H9 (cell line): ENCODE measurements around the gene METTL21C. TPM values are rescaled to one million over a fixed set of nuclear protein-coding genes. Genes with fewer than 3 reads are reported as not detected.

ENCODE experiments used
- DNase-seq: peaks from one replicate; pipeline ENCODE4 v3.0.0-alpha.2; 2017
- H2AFZ ChIP-seq: one replicate; pipeline ENCODE4 v1.6.1; 2013; ENCODE audit warnings: mild to moderate bottlenecking, low read length, control low read depth, moderate library complexity
- H2AK5ac ChIP-seq: 2 replicates; pipeline ENCODE4 v1.6.1; 2013; ENCODE audit warnings: low read length, control low read depth, mixed read lengths; ENCODE audit not compliant: insufficient read length
- H2BK120ac ChIP-seq: one replicate; pipeline ENCODE4 v1.6.1; 2013; ENCODE audit warnings: low read depth, mild to moderate bottlenecking, low read length, control low read depth, inconsistent platforms; ENCODE audit not compliant: poor library complexity, severe bottlenecking
- H2BK12ac ChIP-seq: 2 replicates; pipeline ENCODE4 v1.6.1; 2013; ENCODE audit warnings: low read length, control low read depth, mixed read lengths, low read depth; ENCODE audit not compliant: insufficient read length
- H2BK15ac ChIP-seq: 2 replicates; pipeline ENCODE4 v1.6.1; 2013; ENCODE audit warnings: low read depth, low read length, control low read depth
- H2BK20ac ChIP-seq: one replicate; pipeline ENCODE4 v1.6.1; 2013; ENCODE audit warnings: low read depth, mild to moderate bottlenecking, low read length, control low read depth, inconsistent platforms; ENCODE audit not compliant: poor library complexity, severe bottlenecking
- H2BK5ac ChIP-seq: 2 replicates; pipeline ENCODE4 v1.6.1; 2013; ENCODE audit warnings: low read length, control low read depth, mixed read lengths; ENCODE audit not compliant: insufficient read length
- H3K14ac ChIP-seq: 2 replicates; pipeline ENCODE4 v1.6.1; 2013; ENCODE audit warnings: low read length, control low read depth; ENCODE audit not compliant: insufficient read depth
- H3K18ac ChIP-seq: 2 replicates; pipeline ENCODE4 v1.6.1; 2013; ENCODE audit warnings: low read depth, mild to moderate bottlenecking, mixed read lengths, low read length, control low read depth; ENCODE audit not compliant: insufficient read length
- H3K23ac ChIP-seq: 2 replicates; pipeline ENCODE4 v1.6.1; 2013; ENCODE audit warnings: low read length, control low read depth, mixed read lengths, low read depth; ENCODE audit not compliant: insufficient read length
- H3K23me2 ChIP-seq: 2 replicates; pipeline ENCODE4 v1.6.1; 2013; ENCODE audit warnings: low read depth, mild to moderate bottlenecking, mixed read lengths, low read length, control low read depth; ENCODE audit not compliant: insufficient read length, poor library complexity, severe bottlenecking
- H3K27ac ChIP-seq: 2 replicates; pipeline ENCODE4 v1.5.1; 2013; ENCODE audit warnings: low read length, control low read depth, mixed read lengths, low read depth; ENCODE audit not compliant: insufficient read length
- H3K27me3 ChIP-seq: 2 replicates; pipeline ENCODE4 v1.6.1; 2013; ENCODE audit warnings: low read length, control low read depth, inconsistent platforms; ENCODE audit not compliant: insufficient read depth
- H3K4ac ChIP-seq: 2 replicates; pipeline ENCODE4 v1.6.1; 2013; ENCODE audit warnings: low read depth, mild to moderate bottlenecking, control low read depth, inconsistent platforms, low read length, moderate library complexity
- H3K4me1 ChIP-seq: 2 replicates; pipeline ENCODE4 v1.6.1; 2013; ENCODE audit warnings: low read length, control low read depth, inconsistent platforms; ENCODE audit not compliant: insufficient read depth
- H3K4me2 ChIP-seq: 2 replicates; pipeline ENCODE4 v1.6.1; 2013; ENCODE audit warnings: low read length, control low read depth, mixed read lengths; ENCODE audit not compliant: insufficient read length, insufficient read depth
- H3K56ac ChIP-seq: 2 replicates; pipeline ENCODE4 v1.6.1; 2013; ENCODE audit warnings: low read depth, mild to moderate bottlenecking, mixed read lengths, low read length, control low read depth; ENCODE audit not compliant: insufficient read length
- H3K79me1 ChIP-seq: 2 replicates; pipeline ENCODE4 v1.6.1; 2013; ENCODE audit warnings: low read depth, mild to moderate bottlenecking, moderate library complexity, low read length, control low read depth, inconsistent platforms; ENCODE audit not compliant: insufficient read depth, poor library complexity, severe bottlenecking
- H3K79me2 ChIP-seq: 2 replicates; pipeline ENCODE4 v1.6.1; 2013; ENCODE audit warnings: low read length, control low read depth, inconsistent platforms; ENCODE audit not compliant: insufficient read depth
- H3K9ac ChIP-seq: 2 replicates; pipeline ENCODE4 v1.6.1; 2013; ENCODE audit warnings: low read length, control low read depth, mixed read lengths; ENCODE audit not compliant: insufficient read length; ENCODE audit errors: extremely low read depth
- H3K9me3 ChIP-seq: one replicate; pipeline ENCODE4 v1.6.1; 2013; ENCODE audit warnings: low read depth, low read length, inconsistent platforms; ENCODE audit not compliant: control insufficient read depth
- H3T11ph ChIP-seq: one replicate; pipeline ENCODE4 v1.6.1; 2013; ENCODE audit warnings: mild to moderate bottlenecking, low read length, control low read depth, inconsistent platforms
- H4K20me1 ChIP-seq: one replicate; pipeline ENCODE4 v1.6.1; 2013; ENCODE audit not compliant: control insufficient read depth, insufficient read length, insufficient read depth
- H4K5ac ChIP-seq: 2 replicates; pipeline ENCODE4 v1.6.1; 2013; ENCODE audit warnings: low read depth, mild to moderate bottlenecking, mixed read lengths, low read length, control low read depth; ENCODE audit not compliant: insufficient read length
- H4K8ac ChIP-seq: replicated peaks from 2 replicates; pipeline ENCODE4 v1.6.1; 2013; ENCODE audit warnings: low read length, control low read depth, mixed read lengths, low read depth; ENCODE audit not compliant: insufficient read length
- H4K91ac ChIP-seq: 2 replicates; pipeline ENCODE4 v1.6.1; 2013; ENCODE audit warnings: low read depth, mild to moderate bottlenecking, moderate library complexity, mixed read lengths, low read length, control low read depth; ENCODE audit not compliant: insufficient read length
- H3K27ac Mint-ChIP-seq, 3 experiments: 2 replicates in 2 of 3; 3 replicates in 1 of 3; pipeline ENCODE4 v1.8.0; 2020 to 2021; ENCODE audit warnings: mixed read lengths in 3 of 3, mild to moderate bottlenecking in 1 of 3, moderate library complexity in 1 of 3
- H3K27me3 Mint-ChIP-seq: 2 replicates; pipeline ENCODE4 v1.8.0; 2021; ENCODE audit warnings: low read depth, mild to moderate bottlenecking, moderate library complexity, mixed read lengths
- H3K36me3 Mint-ChIP-seq, 3 experiments: 2 replicates in 2 of 3; 3 replicates in 1 of 3; pipeline ENCODE4 v1.8.0; 2020 to 2021; ENCODE audit warnings: low read depth in 3 of 3, mixed read lengths in 3 of 3; ENCODE audit not compliant: insufficient read depth in 1 of 3
- H3K4me1 Mint-ChIP-seq, 2 experiments: 2 replicates each; pipeline ENCODE4 v1.8.0; 2020; ENCODE audit warnings: mixed read lengths in 2 of 2
- H3K4me3 Mint-ChIP-seq, 2 experiments: 2 replicates in 1 of 2; 3 replicates in 1 of 2; pipeline ENCODE4 v1.8.0; 2020 to 2021; ENCODE audit warnings: mild to moderate bottlenecking in 2 of 2, mixed read lengths in 2 of 2, moderate library complexity in 1 of 2
- H3K9me3 Mint-ChIP-seq, 2 experiments: 2 replicates in 1 of 2; 3 replicates in 1 of 2; pipeline ENCODE4 v1.8.0; 2020; ENCODE audit warnings: mild to moderate bottlenecking in 2 of 2, mixed read lengths in 2 of 2, moderate library complexity in 1 of 2
- WGBS: extraction: QIAGEN DNeasy Blood & Tissue Kit; methylation state at CpG from one replicate; pipeline ENCODE4 v1.1.7; 2013; ENCODE audit warnings: missing lambda C conversion rate, low lambda C conversion rate, mixed read lengths; ENCODE audit not compliant: insufficient read length; ENCODE audit errors: extremely low coverage; 5-methylcytosine and 5-hydroxymethylcytosine counted together
- total RNA-seq: library from RNA; stranded (reverse); gene quantifications from 2 replicates; pipeline ENCODE4 v1.2.1, GENCODE V29; 2021
- TF ChIP-seq, protein P1 (sequence below): fragments of 200-600 bp; sonication (generic); conservative IDR thresholded peaks from 3 replicates; pipeline ENCODE4 v1.8.0; 2021; ENCODE audit warnings: antibody characterized with exemption, mild to moderate bottlenecking

Gene METTL21C
- total RNA-seq, 1 experiment from 2014 or later, result not detected

DNA sequence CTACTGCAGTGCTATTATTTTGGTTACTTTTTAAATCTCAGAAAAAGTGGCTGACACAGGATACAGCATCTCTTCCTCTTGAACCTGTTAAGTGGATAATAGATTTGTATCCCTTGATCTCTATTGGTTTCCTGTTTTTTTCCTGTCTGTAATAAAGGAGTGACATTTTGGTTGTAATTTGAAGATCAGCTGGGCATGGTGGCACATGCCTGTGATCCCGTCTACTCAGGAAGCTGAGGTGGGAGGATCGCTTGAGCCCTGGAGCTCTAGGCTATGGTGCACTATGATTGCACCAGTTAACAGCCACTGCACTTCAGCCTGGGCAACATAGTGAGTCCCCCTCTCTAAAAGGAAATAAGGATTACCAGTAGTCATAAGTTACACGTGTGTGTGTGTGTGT is 46.8 kb downstream of the METTL21C start:
- no peaks in the 10 kb centered on the region for H3K79me2 ChIP-seq
- H3K56ac ChIP-seq, result no peak overlapping the region
- H3K4ac ChIP-seq, result no peak overlapping the region
- H3K4me1 ChIP-seq, result no peaks in the 10 kb centered on the region
- no peak overlapping the region for H2BK12ac ChIP-seq
- H3K23ac ChIP-seq, result no peak overlapping the region
- no peak overlapping the region for H4K8ac ChIP-seq
- H4K5ac ChIP-seq, result no peak overlapping the region
- peaks cover 20 to 72% (median 61%) of the 10 kb centered on the region in 3 experiments; a peak in 6 of 7 replicates for H3K36me3 Mint-ChIP-seq
- no peak overlapping the region for H3K4me3 Mint-ChIP-seq
- H3K27ac ChIP-seq, result no peak overlapping the region
- H2BK120ac ChIP-seq, result no peak overlapping the region
- H2AFZ ChIP-seq, result no peak overlapping the region
- no peaks in the 10 kb centered on the region for H3K4me1 Mint-ChIP-seq
- H4K91ac ChIP-seq, result no peak overlapping the region
- no peak overlapping the region for H2BK15ac ChIP-seq
- no peak overlapping the region for H3T11ph ChIP-seq
- no peak overlapping the region for H2AK5ac ChIP-seq
- no peaks in the 10 kb centered on the region for H3K9me3 Mint-ChIP-seq
- no peaks in the 10 kb centered on the region for H3K23me2 ChIP-seq
- no peaks in the 10 kb centered on the region for H3K27me3 Mint-ChIP-seq
- no peak overlapping the region for H3K14ac ChIP-seq
- no peaks in the 10 kb centered on the region for H3K27me3 ChIP-seq
- H2BK20ac ChIP-seq, result no peak overlapping the region
- H3K27ac Mint-ChIP-seq, result peak overlapping the region in 1 of 3 experiments; percentile 32; a peak in 1 of 7 replicates
- H3K4me2 ChIP-seq, result no peak overlapping the region
- H3K9me3 ChIP-seq, result no peaks in the 10 kb centered on the region
- no peak overlapping the region for H3K9ac ChIP-seq
- no CpG with 5 or more reads among the region's 3 CpGs for WGBS
- no peaks in the 10 kb centered on the region for H3K79me1 ChIP-seq
- DNase-seq, result no peak
- no peaks in the 10 kb centered on the region for H4K20me1 ChIP-seq
- H3K18ac ChIP-seq, result no peak overlapping the region
- H2BK5ac ChIP-seq, result no peak overlapping the region
- TF ChIP-seq, protein P1, sequence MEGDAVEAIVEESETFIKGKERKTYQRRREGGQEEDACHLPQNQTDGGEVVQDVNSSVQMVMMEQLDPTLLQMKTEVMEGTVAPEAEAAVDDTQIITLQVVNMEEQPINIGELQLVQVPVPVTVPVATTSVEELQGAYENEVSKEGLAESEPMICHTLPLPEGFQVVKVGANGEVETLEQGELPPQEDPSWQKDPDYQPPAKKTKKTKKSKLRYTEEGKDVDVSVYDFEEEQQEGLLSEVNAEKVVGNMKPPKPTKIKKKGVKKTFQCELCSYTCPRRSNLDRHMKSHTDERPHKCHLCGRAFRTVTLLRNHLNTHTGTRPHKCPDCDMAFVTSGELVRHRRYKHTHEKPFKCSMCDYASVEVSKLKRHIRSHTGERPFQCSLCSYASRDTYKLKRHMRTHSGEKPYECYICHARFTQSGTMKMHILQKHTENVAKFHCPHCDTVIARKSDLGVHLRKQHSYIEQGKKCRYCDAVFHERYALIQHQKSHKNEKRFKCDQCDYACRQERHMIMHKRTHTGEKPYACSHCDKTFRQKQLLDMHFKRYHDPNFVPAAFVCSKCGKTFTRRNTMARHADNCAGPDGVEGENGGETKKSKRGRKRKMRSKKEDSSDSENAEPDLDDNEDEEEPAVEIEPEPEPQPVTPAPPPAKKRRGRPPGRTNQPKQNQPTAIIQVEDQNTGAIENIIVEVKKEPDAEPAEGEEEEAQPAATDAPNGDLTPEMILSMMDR, result no peak
